NCI-H446 (cell line): ENCODE results near the gene PRR23E.

Experiments
- DNase-seq, 2 experiments: peaks; one replicate each; lab custom pipeline; 2025; lab: John Stamatoyannopoulos, UW

PRR23E gene

GRCh38 chr3:127228866-127229265 lies 35.9 kb downstream of the PRR23E start:
- no peak for DNase-seq

GRCh38 chr3:127233371-127233770 lies 40.4 kb downstream of the PRR23E start:
- DNase-seq = no peak

- DNase-seq = no peak
Measured at GRCh38 chr3:127234778-127235177, 41.8 kb downstream of the PRR23E start.

- DNase-seq = no peak
Measured at GRCh38 chr3:127235706-127236105, 42.8 kb downstream of the PRR23E start.

GRCh38 chr3:127237835-127238234 lies 44.9 kb downstream of the PRR23E start:
- no peak for DNase-seq

- DNase-seq = no peak
Measured at GRCh38 chr3:127238602-127239001, 45.7 kb downstream of the PRR23E start.

GRCh38 chr3:127247292-127247691 lies 54.4 kb downstream of the PRR23E start:
- DNase-seq = no peak
